Activated T-cell treated with anti-CD3 and anti-CD28 coated beads, Interleukin-2, amount 50 U/mL, for 24 hours (primary cell): ENCODE measurements around the gene INPP1.
A peak's percentile ranks its signal among the peaks of the same experiment; 100 is the strongest.
"Not testable (repeated sequence)": the region's sequence is repeated elsewhere in the genome, so short reads cannot be mapped to it uniquely, and the experiment has no call there.

ENCODE experiments used
- DNase-seq: peaks from one replicate; pipeline ENCODE4 v3.0.0-alpha.2; 2020
- H3K27ac Mint-ChIP-seq: 2 replicates; pipeline ENCODE4 v1.8.0; 2020; ENCODE audit warnings: mild to moderate bottlenecking, mixed read lengths
- H3K27me3 Mint-ChIP-seq: 2 replicates; pipeline ENCODE4 v1.8.0; 2020; ENCODE audit warnings: mixed read lengths
- H3K36me3 Mint-ChIP-seq: 2 replicates; pipeline ENCODE4 v1.8.0; 2020; ENCODE audit warnings: low read depth, mixed read lengths
- H3K4me1 Mint-ChIP-seq: 2 replicates; pipeline ENCODE4 v1.8.0; 2020; ENCODE audit warnings: low read depth, mixed read lengths
- H3K4me3 Mint-ChIP-seq: 2 replicates; pipeline ENCODE4 v1.8.0; 2020; ENCODE audit warnings: mild to moderate bottlenecking, moderate library complexity, mixed read lengths
- H3K9me3 Mint-ChIP-seq: 2 replicates; pipeline ENCODE4 v1.8.0; 2020; ENCODE audit warnings: mixed read lengths

Gene INPP1

GRCh38 chr2:190319555-190320498, 23.6 kb upstream of the INPP1 start, which contains the start of gene HIBCH:
Gene HIBCH (minus strand): TSS chr2:190319826. CDS start chr2:190319750, 76 bp downstream.
- peaks cover 71% of the 10 kb centered on the region for H3K4me1 Mint-ChIP-seq
- peaks cover 28% of the 10 kb centered on the region for H3K36me3 Mint-ChIP-seq
- no peaks in the 10 kb centered on the region for H3K9me3 Mint-ChIP-seq
- peak within 1 kb of the TSS; percentile 87 for H3K4me3 Mint-ChIP-seq
- no peaks in the 10 kb centered on the region for H3K27me3 Mint-ChIP-seq
- DNase-seq, result peak; percentile 93
- peak within 1 kb of the TSS; percentile 100 for H3K27ac Mint-ChIP-seq

GRCh38 chr2:190320696-190321095, 22.7 kb upstream of the INPP1 start:
- Mint-ChIP-seq H3K27ac (peak overlapping the region; percentile 100), H3K4me3 (peak overlapping the region; percentile 87), H3K36me3 (peaks cover 25% of the 10 kb centered on the region), H3K9me3 (no peaks in the 10 kb centered on the region), H3K27me3 (peaks cover under 1% of the 10 kb centered on the region), H3K4me1 (peaks cover 62% of the 10 kb centered on the region)
- DNase-seq, result no peak

GRCh38 chr2:190323406-190323805, 20.0 kb upstream of the INPP1 start:
- Mint-ChIP-seq H3K4me3 (no peak overlapping the region), H3K4me1 (peaks cover 39% of the 10 kb centered on the region), H3K27ac (no peak overlapping the region), H3K27me3 (peaks cover 19% of the 10 kb centered on the region), H3K36me3 (peaks cover 15% of the 10 kb centered on the region), H3K9me3 (no peaks in the 10 kb centered on the region)
- DNase-seq, result no peak

- DNase-seq, result no peak
- Mint-ChIP-seq H3K27ac (no peak overlapping the region), H3K36me3 (no peaks in the 10 kb centered on the region), H3K4me3 (no peak overlapping the region), H3K9me3 (no peaks in the 10 kb centered on the region), H3K4me1 (peaks cover 22% of the 10 kb centered on the region), H3K27me3 (peaks cover 32% of the 10 kb centered on the region)
These were observed 17.8 kb upstream of the INPP1 start for GRCh38 chr2:190325588-190325987.

DNA sequence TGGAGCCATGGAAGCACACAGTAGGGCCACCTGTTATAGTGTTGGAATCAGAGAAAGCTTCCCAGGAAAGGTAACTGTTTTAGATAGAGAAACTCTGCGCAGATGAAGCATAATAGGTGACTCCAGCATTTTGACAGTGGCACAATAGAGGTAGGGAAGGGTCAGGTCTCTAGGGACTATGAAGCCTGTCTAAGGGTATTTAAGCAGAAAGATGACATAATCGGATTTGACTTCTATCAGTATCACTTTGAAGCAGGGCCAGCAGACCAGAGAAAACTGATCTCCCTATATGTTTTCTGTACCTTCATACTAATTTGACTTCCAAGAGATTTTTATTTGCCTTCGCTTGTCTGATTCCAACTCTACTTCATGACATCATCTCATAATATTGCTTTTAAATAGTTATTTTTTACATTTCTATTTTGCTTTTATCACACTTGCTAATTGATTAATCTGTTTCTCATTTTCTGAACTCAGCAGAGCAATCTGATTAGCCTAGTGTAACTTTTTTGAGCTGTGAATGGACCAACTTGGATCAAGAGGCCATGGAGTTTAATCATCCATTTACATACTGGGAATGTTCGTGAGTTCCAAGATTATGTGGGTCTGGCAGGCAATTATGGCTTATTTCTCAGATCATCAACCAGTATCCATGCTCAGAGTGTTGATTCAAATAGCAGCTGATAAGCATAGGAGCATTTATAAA, 15.4 kb upstream of the INPP1 start:
- Mint-ChIP-seq H3K4me3 (no peak overlapping the region), H3K27ac (no peak overlapping the region), H3K4me1 (peaks cover 5% of the 10 kb centered on the region), H3K27me3 (peaks cover 33% of the 10 kb centered on the region), H3K36me3 (no peaks in the 10 kb centered on the region), H3K9me3 (no peaks in the 10 kb centered on the region)
- no peak for DNase-seq

DNA sequence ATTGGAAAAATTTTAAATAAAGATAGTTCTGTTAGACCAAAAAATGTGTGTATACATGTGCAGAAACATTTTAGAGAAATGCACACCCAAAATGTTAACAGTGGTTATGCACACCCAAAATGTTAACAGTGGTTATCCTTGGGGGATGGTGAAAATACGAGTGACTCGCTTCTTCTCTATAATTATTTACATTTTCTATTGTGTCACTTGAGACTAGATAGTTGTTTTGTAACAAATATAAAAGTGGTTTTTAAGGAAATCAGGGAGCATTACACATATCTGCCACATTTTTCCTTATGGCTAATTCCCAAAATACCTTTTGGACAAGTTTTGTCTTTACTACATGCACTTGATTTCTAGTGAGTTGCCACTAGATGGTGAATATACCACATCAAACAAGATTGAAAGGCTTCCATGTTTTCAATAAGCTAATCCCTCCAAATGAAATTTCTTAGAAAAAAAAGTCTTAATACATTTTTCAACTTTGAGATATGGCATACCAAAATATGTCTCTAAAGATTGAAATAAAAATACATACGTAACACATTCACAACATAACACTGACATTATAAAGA, 14.7 kb upstream of the INPP1 start:
- no peak overlapping the region for H3K27ac Mint-ChIP-seq
- peaks cover 33% of the 10 kb centered on the region for H3K27me3 Mint-ChIP-seq
- H3K36me3 Mint-ChIP-seq, result no peaks in the 10 kb centered on the region

GRCh38 chr2:190333395-190333794, 10.0 kb upstream of the INPP1 start:
- Mint-ChIP-seq H3K36me3 (no peaks in the 10 kb centered on the region), H3K4me3 (no peak overlapping the region), H3K27me3 (peaks cover 15% of the 10 kb centered on the region), H3K27ac (no peak overlapping the region), H3K9me3 (no peaks in the 10 kb centered on the region), H3K4me1 (no peaks in the 10 kb centered on the region)
- DNase-seq, result no peak

More for the DNA sequence above, 14.7 kb upstream of the INPP1 start:
- H3K4me3 Mint-ChIP-seq, result no peak overlapping the region
- H3K9me3 Mint-ChIP-seq, result no peaks in the 10 kb centered on the region
- no peak for DNase-seq
- H3K4me1 Mint-ChIP-seq, result no peaks in the 10 kb centered on the region

GRCh38 chr2:190333928-190334327, 9.5 kb upstream of the INPP1 start:
- H3K4me1 Mint-ChIP-seq, result no peaks in the 10 kb centered on the region
- peaks cover 15% of the 10 kb centered on the region for H3K27me3 Mint-ChIP-seq
- H3K36me3 Mint-ChIP-seq, result no peaks in the 10 kb centered on the region
- no peaks in the 10 kb centered on the region for H3K9me3 Mint-ChIP-seq
- no peak overlapping the region for H3K27ac Mint-ChIP-seq
- no peak for DNase-seq
- no peak overlapping the region for H3K4me3 Mint-ChIP-seq

- H3K27ac Mint-ChIP-seq, result no peak overlapping the region
- peaks cover 10% of the 10 kb centered on the region for H3K27me3 Mint-ChIP-seq
- no peak overlapping the region for H3K4me3 Mint-ChIP-seq
- no peaks in the 10 kb centered on the region for H3K36me3 Mint-ChIP-seq
- DNase-seq, result no peak
- no peaks in the 10 kb centered on the region for H3K4me1 Mint-ChIP-seq
- no peaks in the 10 kb centered on the region for H3K9me3 Mint-ChIP-seq
These were observed 8.7 kb upstream of the INPP1 start for GRCh38 chr2:190334479-190335224.

GRCh38 chr2:190335225-190335559, 8.2 kb upstream of the INPP1 start:
- no peaks in the 10 kb centered on the region for H3K36me3 Mint-ChIP-seq
- no peak overlapping the region for H3K4me3 Mint-ChIP-seq
- no peaks in the 10 kb centered on the region for H3K9me3 Mint-ChIP-seq
- H3K27me3 Mint-ChIP-seq, result peaks cover 4% of the 10 kb centered on the region
- H3K27ac Mint-ChIP-seq, result no peak overlapping the region
- H3K4me1 Mint-ChIP-seq, result no peaks in the 10 kb centered on the region
- no peak for DNase-seq

DNA sequence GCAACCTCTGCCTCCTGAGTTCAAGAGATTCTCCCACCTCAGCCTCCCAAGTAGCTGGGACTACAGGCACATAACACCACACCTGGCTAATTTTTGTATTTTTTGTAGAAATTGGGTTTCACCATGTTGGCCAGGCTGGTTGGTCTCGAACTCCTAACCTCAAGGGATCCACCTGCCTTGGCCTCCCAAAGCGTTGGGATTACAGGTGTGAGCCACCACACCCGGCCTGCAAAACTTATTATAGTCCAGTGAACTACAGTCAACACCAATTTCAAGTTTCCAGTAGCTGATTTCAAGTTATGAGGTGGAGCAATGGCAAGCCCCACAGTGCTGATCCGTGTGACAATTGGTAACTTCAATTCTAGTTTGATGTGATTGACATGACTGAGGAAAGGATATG, 7.8 kb upstream of the INPP1 start:
- not testable (repeated sequence) for H3K4me3 Mint-ChIP-seq, H3K36me3 Mint-ChIP-seq, H3K4me1 Mint-ChIP-seq, DNase-seq, H3K27me3 Mint-ChIP-seq, H3K27ac Mint-ChIP-seq, H3K9me3 Mint-ChIP-seq

- no peaks in the 10 kb centered on the region for H3K27me3 Mint-ChIP-seq
- DNase-seq, result no peak
- no peak overlapping the region for H3K27ac Mint-ChIP-seq
- H3K9me3 Mint-ChIP-seq, result no peaks in the 10 kb centered on the region
- H3K4me1 Mint-ChIP-seq, result no peaks in the 10 kb centered on the region
- H3K36me3 Mint-ChIP-seq, result no peaks in the 10 kb centered on the region
- no peak overlapping the region for H3K4me3 Mint-ChIP-seq
These were observed 7.0 kb upstream of the INPP1 start for GRCh38 chr2:190336420-190336819.

GRCh38 chr2:190338453-190338852, 4.9 kb upstream of the INPP1 start:
- Mint-ChIP-seq H3K4me3 (no peak overlapping the region), H3K9me3 (no peaks in the 10 kb centered on the region), H3K27ac (no peak overlapping the region), H3K36me3 (no peaks in the 10 kb centered on the region), H3K4me1 (peaks cover 5% of the 10 kb centered on the region), H3K27me3 (no peaks in the 10 kb centered on the region)
- DNase-seq, result no peak

DNA sequence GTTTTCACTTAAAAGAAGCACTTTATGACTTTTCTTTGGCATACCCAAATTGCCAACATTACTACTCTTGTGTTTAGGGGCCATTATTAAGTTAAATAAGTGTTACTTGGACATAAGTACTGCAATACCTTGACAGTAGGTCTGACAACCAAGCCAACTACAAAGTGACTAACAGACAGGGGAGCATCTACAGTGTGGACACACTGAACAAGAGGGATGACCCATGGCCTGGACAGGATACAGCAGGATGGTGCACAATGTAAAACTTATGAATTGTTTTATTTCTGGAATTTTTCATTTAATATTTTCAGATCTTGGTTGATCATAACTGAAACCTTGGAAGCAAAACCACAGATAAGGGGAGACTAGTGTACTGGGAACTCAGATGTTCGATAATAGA, 4.0 kb upstream of the INPP1 start:
- Mint-ChIP-seq H3K4me3 (no peak overlapping the region), H3K27me3 (no peaks in the 10 kb centered on the region), H3K27ac (no peak overlapping the region), H3K36me3 (no peaks in the 10 kb centered on the region), H3K9me3 (no peaks in the 10 kb centered on the region), H3K4me1 (peaks cover 10% of the 10 kb centered on the region)
- no peak for DNase-seq
